Nephron progenitor cell (in vitro differentiated cells): ENCODE results near the gene SOS2.

Experiments used
- DNase-seq: peaks from one replicate; pipeline ENCODE4 v3.0.0; 2021
- H3K27ac Mint-ChIP-seq: 2 replicates; pipeline ENCODE4 v1.8.0; 2021; ENCODE audit warnings: mild to moderate bottlenecking, moderate library complexity, mixed read lengths
- H3K27me3 Mint-ChIP-seq: 2 replicates; pipeline ENCODE4 v1.8.0; 2021; ENCODE audit warnings: mild to moderate bottlenecking, low read depth, mixed read lengths; ENCODE audit not compliant: poor library complexity
- H3K36me3 Mint-ChIP-seq: 2 replicates; pipeline ENCODE4 v1.8.0; 2021; ENCODE audit warnings: low read depth, mixed read lengths
- H3K4me1 Mint-ChIP-seq: 2 replicates; pipeline ENCODE4 v1.8.0; 2021; ENCODE audit warnings: mixed read lengths
- H3K4me3 Mint-ChIP-seq: 2 replicates; pipeline ENCODE4 v1.8.0; 2021; ENCODE audit warnings: mild to moderate bottlenecking, moderate library complexity, mixed read lengths
- H3K9me3 Mint-ChIP-seq: 2 replicates; pipeline ENCODE4 v1.8.0; 2021; ENCODE audit warnings: mild to moderate bottlenecking, moderate library complexity, mixed read lengths
- CTCF ChIP-seq: fragments of 200-600 bp; sonication (generic); IDR thresholded peaks from 2 replicates; pipeline ENCODE4 v1.5.0; 2021; ENCODE audit warnings: antibody characterized with exemption

SOS2 gene

GRCh38 chr14:50087341-50088116 lies 143.8 kb downstream of the SOS2 start:
- H3K27ac Mint-ChIP-seq, result no peak overlapping the region
- DNase-seq, result no peak

DNA sequence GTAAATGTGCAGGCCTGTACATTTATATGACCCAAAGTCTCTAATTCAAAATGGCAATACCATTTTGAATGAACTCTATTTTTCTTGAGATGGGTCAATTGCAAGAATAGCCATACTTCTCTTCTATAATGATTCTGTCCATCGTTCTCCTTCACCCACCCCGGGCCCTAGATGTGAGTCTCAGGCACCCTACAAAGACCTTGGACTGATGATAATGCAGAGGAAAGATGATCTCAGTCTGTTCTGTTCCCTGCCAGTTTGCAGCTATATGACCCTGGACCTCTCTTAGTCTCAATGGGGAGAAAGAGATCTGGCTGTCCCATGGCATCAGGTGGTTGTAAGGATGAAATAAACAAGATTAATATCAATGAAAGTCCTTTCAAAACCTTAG lies 145.1 kb downstream of the SOS2 start:
- peak overlapping the region; percentile 4 for H3K27ac Mint-ChIP-seq
- no peaks in the 10 kb centered on the region for H3K9me3 Mint-ChIP-seq
- DNase-seq, result no peak
- H3K4me1 Mint-ChIP-seq, result peaks cover 35% of the 10 kb centered on the region
- no peak overlapping the region for H3K4me3 Mint-ChIP-seq
- H3K36me3 Mint-ChIP-seq, result no peaks in the 10 kb centered on the region
- no peak for TF ChIP-seq CTCF
- H3K27me3 Mint-ChIP-seq, result peaks cover 9% of the 10 kb centered on the region

More at GRCh38 chr14:50087341-50088116, 143.8 kb downstream of the SOS2 start:
- H3K4me1 Mint-ChIP-seq, result peaks cover 23% of the 10 kb centered on the region
- no peak for TF ChIP-seq CTCF
- peaks cover 9% of the 10 kb centered on the region for H3K27me3 Mint-ChIP-seq
- H3K4me3 Mint-ChIP-seq, result no peak overlapping the region
- H3K9me3 Mint-ChIP-seq, result no peaks in the 10 kb centered on the region
- no peaks in the 10 kb centered on the region for H3K36me3 Mint-ChIP-seq

- Mint-ChIP-seq H3K36me3 (no peaks in the 10 kb centered on the region), H3K9me3 (no peaks in the 10 kb centered on the region), H3K27me3 (peaks cover 9% of the 10 kb centered on the region), H3K4me3 (no peak overlapping the region), H3K4me1 (peaks cover 35% of the 10 kb centered on the region), H3K27ac (peak overlapping the region; percentile 4)
- TF ChIP-seq CTCF, result no peak
- DNase-seq, result no peak
These were observed 145.6 kb downstream of the SOS2 start for GRCh38 chr14:50085570-50086320.

DNA sequence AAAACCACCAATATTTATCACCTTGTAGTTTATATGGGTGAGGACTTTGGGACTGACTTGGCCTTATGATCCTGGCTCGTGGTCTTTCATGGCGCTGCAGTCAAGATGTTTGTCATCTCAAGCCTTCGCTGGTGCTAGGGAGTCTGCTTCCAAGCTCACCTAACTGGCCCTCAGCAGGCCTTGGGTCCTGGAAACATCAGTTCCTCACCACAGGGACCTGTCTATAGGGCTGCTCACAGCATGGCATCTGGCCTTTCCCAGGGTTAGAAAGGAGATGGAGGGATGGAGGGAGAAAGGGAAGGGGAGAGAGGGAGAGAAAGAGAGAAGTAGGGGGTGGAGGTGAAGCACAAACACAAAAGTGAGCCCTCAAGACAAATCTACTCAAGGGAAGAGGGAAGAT lies 146.7 kb downstream of the SOS2 start:
- no peak for TF ChIP-seq CTCF

GRCh38 chr14:50083467-50084337 lies 147.7 kb downstream of the SOS2 start:
- no peak for TF ChIP-seq CTCF
- peaks cover 3% of the 10 kb centered on the region for H3K9me3 Mint-ChIP-seq
- peaks cover 35% of the 10 kb centered on the region for H3K4me1 Mint-ChIP-seq
- H3K36me3 Mint-ChIP-seq, result no peaks in the 10 kb centered on the region
- DNase-seq, result no peak
- H3K27me3 Mint-ChIP-seq, result peaks cover 5% of the 10 kb centered on the region
- H3K27ac Mint-ChIP-seq, result peak overlapping the region; percentile 2
- H3K4me3 Mint-ChIP-seq, result no peak overlapping the region

More for the DNA sequence above, 146.7 kb downstream of the SOS2 start:
- Mint-ChIP-seq H3K27me3 (peaks cover 5% of the 10 kb centered on the region), H3K4me3 (no peak overlapping the region), H3K27ac (no peak overlapping the region), H3K4me1 (peaks cover 35% of the 10 kb centered on the region), H3K36me3 (no peaks in the 10 kb centered on the region), H3K9me3 (no peaks in the 10 kb centered on the region)
- no peak for DNase-seq
